Ishikawa (cell line): Measurements from ENCODE around the gene EPN2.

Source experiments
- CEBPB ChIP-seq: IDR thresholded peaks from 2 replicates; pipeline ENCODE4 v1.6.1; 2012
- CREB1 ChIP-seq: IDR thresholded peaks from 2 replicates; pipeline ENCODE4 v1.6.1; 2012; ENCODE audit warnings: low read depth
- EP300 ChIP-seq: IDR thresholded peaks from 2 replicates; pipeline ENCODE4 v1.6.1; 2012; ENCODE audit warnings: borderline replicate concordance
- NFIC ChIP-seq: IDR thresholded peaks from 2 replicates; pipeline ENCODE4 v1.6.1; 2012
- REST ChIP-seq: IDR thresholded peaks from 2 replicates; pipeline ENCODE4 v1.6.1; 2012; ENCODE audit warnings: low read depth, mild to moderate bottlenecking
- TAF1 ChIP-seq: IDR thresholded peaks from 2 replicates; pipeline ENCODE4 v1.6.1; 2012; ENCODE audit warnings: low read depth, mild to moderate bottlenecking
- TCF12 ChIP-seq: IDR thresholded peaks from 2 replicates; pipeline ENCODE4 v1.6.1; 2012; ENCODE audit warnings: low read depth
- TF ChIP-seq, protein P1 (sequence below): IDR thresholded peaks from 2 replicates; pipeline ENCODE4 v1.6.1; 2012

DNA sequence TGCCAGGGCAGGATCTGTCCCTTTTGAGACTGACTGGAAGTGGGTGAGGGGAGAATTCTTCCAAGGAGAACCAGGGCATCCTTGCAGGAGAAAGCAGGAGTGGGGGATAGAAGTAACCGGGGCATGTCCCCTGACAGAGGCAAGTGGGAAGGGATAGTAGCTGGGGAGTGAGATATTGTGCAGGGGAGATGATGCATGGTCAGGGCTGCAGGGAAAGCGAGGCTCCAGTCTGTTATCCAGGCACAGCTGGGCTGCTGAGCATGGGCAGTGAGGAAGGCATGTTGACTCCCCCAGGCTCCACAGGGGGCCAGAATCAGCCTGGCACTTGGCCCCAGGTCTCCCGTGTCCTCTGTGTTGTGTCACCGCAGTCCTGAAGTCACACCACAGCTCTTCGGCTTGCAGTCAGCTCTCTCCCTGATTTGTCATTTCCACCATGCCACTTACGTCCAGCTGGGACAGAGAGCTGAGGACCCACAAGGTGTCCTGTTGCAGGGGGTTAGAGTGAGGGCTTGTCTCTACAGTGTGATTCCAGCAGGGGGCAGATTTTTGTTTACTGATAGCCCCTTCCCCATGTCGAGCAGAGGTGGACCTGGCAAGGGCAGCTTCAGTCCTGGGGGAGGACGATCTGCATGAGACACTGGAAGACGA lies 84.4 kb downstream of the EPN2 start:
- TF ChIP-seq REST = no peak
- TF ChIP-seq EP300 = no peak
- TF ChIP-seq, protein P1, sequence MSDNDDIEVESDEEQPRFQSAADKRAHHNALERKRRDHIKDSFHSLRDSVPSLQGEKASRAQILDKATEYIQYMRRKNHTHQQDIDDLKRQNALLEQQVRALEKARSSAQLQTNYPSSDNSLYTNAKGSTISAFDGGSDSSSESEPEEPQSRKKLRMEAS = no peak
- no peak for TF ChIP-seq TAF1
- TF ChIP-seq CEBPB = no peak
- no peak for TF ChIP-seq NFIC
- no peak for TF ChIP-seq TCF12
- no peak for TF ChIP-seq CREB1
